Left lung (tissue), 10 donors: ENCODE measurements around the gene TGFBI. TPM values are rescaled to one million over a fixed set of nuclear protein-coding genes. Genes with fewer than 3 reads are reported as not detected.
A peak's percentile ranks its signal among the peaks of the same experiment; 100 is the strongest.

Experiments
- ATAC-seq: fragments of 200-7000 bp; cut with Tn5 transposase; one replicate; pipeline ENCODE4 v1.9.1; 2020; ENCODE audit warnings: moderate library complexity
- DNase-seq, 4 donors: peaks; one replicate each; pipeline ENCODE4 v3.0.0-alpha.2; 2013 to 2020
- H3K27ac ChIP-seq, 2 donors: fragments of 200-600 bp; sonication (generic) in 1 of 2; one replicate each; pipeline versions ENCODE4 v1.5.0 to v1.8.0; 2020 to 2021
- H3K27me3 ChIP-seq, 2 donors: fragments of 200-600 bp; sonication (generic) in 1 of 2; one replicate each; pipeline versions ENCODE4 v1.5.0 to v1.8.0; 2020 to 2021
- H3K36me3 ChIP-seq, 2 donors: fragments of 200-600 bp; sonication (generic) in 1 of 2; one replicate each; pipeline versions ENCODE4 v1.5.0 to v1.8.0; 2020 to 2021
- H3K4me1 ChIP-seq, 2 donors: fragments of 200-600 bp; one replicate each; pipeline ENCODE4 v1.8.0; 2021
- H3K4me3 ChIP-seq, 2 donors: fragments of 200-600 bp; sonication (generic) in 1 of 2; one replicate each; pipeline versions ENCODE4 v1.5.0 to v1.8.0; 2020 to 2021; ENCODE audit warnings: mild to moderate bottlenecking in 1 of 2
- H3K9me3 ChIP-seq, 2 donors: fragments of 200-600 bp; sonication (generic) in 1 of 2; one replicate each; pipeline versions ENCODE4 v1.5.0 to v1.8.0; 2020 to 2021
- CTCF ChIP-seq, 2 donors: fragments of 200-600 bp; sonication (generic) in 1 of 2; IDR thresholded peaks; one replicate each; pipeline versions ENCODE4 v1.5.0 to v1.8.0; 2021; ENCODE audit warnings: antibody characterized with exemption in 2 of 2
- intact Hi-C, 2 donors: fragments of 100-400 bp; cut with DNase I; formaldehyde crosslinking; loops; one replicate each; pipeline versions ENCODE4 v1.11.2 to v1.14.2; 2022
- polyA plus RNA-seq, 6 donors: library from polyadenylated mRNA; unstranded; fragments of 120-200 nt; gene quantifications; one replicate each; pipeline ENCODE4 v1.2.1, GENCODE V29; 2013; ENCODE audit not compliant: insufficient read length in 6 of 6
- total RNA-seq, 2 donors: library from RNA; stranded (reverse); fragmentation: NEBNext Ultra II Directional; extraction: Animal tissue kit (Norgen Biotek cat#: 25700); gene quantifications; one replicate each; pipeline ENCODE4 v1.2.1, GENCODE V29; 2021
- donor health status: DM: no; HTN: yes; CAD: no.
- donor health status: DM: no; HTN: no; CAD: no.

TGFBI gene
- total and polyA plus RNA-seq, 8 donors = 124 to 222 (median 146) TPM

GRCh38 chr5:136014049-136015002, 14.5 kb upstream of the TGFBI start:
- intact Hi-C loops = no loop called here
- Histone ChIP-seq H3K27ac (peak overlapping the region; percentile 29 to 53), H3K9me3 (no peaks in the 10 kb centered on the region), H3K4me3 (no peak overlapping the region), H3K36me3 (no peaks in the 10 kb centered on the region), H3K4me1 (peaks cover 32 to 72% of the 10 kb centered on the region in 2 donors), H3K27me3 (no peaks in the 10 kb centered on the region)
- no peak for TF ChIP-seq CTCF (IDR thresholded peaks at IDR 0.05)
- peak in 3 of 4 donors; percentile 49 to 71 (median 67) for DNase-seq
- ATAC-seq = peak; percentile 85

- H3K4me1 ChIP-seq = peaks cover 32 to 78% of the 10 kb centered on the region in 2 donors
- H3K27ac ChIP-seq = no peak overlapping the region
- no peaks in the 10 kb centered on the region for H3K9me3 ChIP-seq
- no peak for ATAC-seq
- no peak for DNase-seq
- intact Hi-C loops = no loop called here
- no peaks in the 10 kb centered on the region for H3K27me3 ChIP-seq
- no peak overlapping the region for H3K4me3 ChIP-seq
- no peak for TF ChIP-seq CTCF (IDR thresholded peaks at IDR 0.05)
- H3K36me3 ChIP-seq = no peaks in the 10 kb centered on the region
Observed at GRCh38 chr5:136015003-136015375, 13.8 kb upstream of the TGFBI start.

GRCh38 chr5:136015966-136016650, 12.7 kb upstream of the TGFBI start:
- no peak for ATAC-seq
- Histone ChIP-seq H3K4me3 (no peak overlapping the region), H3K4me1 (peaks cover 39 to 85% of the 10 kb centered on the region in 2 donors), H3K9me3 (no peaks in the 10 kb centered on the region), H3K27ac (no peak overlapping the region), H3K36me3 (no peaks in the 10 kb centered on the region), H3K27me3 (no peaks in the 10 kb centered on the region)
- no peak for DNase-seq
- intact Hi-C loops = no loop called here
- no peak for TF ChIP-seq CTCF (IDR thresholded peaks at IDR 0.05)

GRCh38 chr5:136016945-136017530, 11.8 kb upstream of the TGFBI start:
- H3K36me3 ChIP-seq = no peaks in the 10 kb centered on the region
- H3K27me3 ChIP-seq = no peaks in the 10 kb centered on the region
- no peak overlapping the region for H3K4me3 ChIP-seq
- TF ChIP-seq CTCF (IDR thresholded peaks at IDR 0.05) = no peak
- H3K9me3 ChIP-seq = no peaks in the 10 kb centered on the region
- no peak for DNase-seq
- no peak for ATAC-seq
- intact Hi-C loops = no loop called here
- H3K27ac ChIP-seq = no peak overlapping the region
- H3K4me1 ChIP-seq = peaks cover 32 to 85% of the 10 kb centered on the region in 2 donors
